ENCODE measurements around the gene SLC13A3.

- TF ChIP-seq CTCF (conservative IDR thresholded peaks at IDR 0.05) (no peak), EZH2 (IDR thresholded peaks at IDR 0.05; ENCODE audit: low read depth) (no peak)
These were observed 138.1 kb downstream of the SLC13A3 start, which contains the start of gene ZNF334 for GRCh38 chr20:46512943-46513844.

Measured in PC-9 (cell line).